GM21515 (cell line): Measurements from ENCODE around the gene C7.

Source experiments
- ATAC-seq: cut with Tn5 transposase; IDR thresholded peaks from one replicate; pipeline ENCODE4 v1.9.1; 2021; ENCODE audit not compliant: unreplicated experiment

Gene C7

DNA sequence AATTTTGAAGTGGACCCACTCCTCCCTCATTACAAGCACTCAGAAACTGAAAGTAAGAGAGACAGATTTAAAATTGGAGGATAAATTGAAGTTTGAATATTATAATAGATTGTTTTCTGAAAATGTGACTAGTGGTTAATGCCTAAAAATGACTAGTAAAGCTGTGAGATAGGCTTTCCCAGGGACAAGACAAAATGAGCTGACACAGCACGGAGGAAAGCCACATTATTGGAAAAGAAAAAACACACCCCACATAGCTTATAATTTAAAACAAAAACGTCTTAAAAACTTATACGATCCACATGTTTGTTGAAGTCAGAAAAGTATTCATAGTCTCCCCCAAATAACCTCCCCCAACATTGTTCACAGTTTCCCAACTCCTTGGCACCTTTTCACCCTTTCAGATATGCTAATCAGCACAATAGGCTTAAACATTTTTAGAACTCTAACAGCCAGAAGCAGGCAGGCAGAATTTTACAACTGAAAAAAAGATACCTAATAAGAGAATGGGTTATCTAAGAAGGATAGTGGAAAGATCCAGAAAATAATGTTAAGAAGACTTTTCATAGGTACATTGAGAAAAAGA is 6.1 kb downstream of the C7 start:
- no peak for ATAC-seq

DNA sequence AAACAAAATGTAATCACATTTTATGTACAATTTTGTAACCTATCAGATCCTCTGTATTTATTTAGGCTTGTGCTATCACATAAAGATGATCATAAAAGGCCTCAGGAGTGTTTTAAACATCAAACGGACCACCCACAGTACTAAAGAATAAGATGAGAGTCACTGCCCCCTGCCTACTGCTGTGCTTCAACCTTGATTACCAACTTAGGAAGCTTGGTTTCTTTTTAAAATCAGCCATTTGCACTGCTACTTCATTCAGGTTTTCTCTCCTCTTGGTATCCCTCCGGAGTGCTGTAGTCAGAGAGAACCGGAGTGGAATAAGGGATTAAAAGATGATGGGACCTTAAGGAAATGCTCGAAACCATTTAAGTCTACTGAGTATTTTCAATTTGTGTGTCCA is 6.9 kb downstream of the C7 start:
- ATAC-seq: no peak

DNA sequence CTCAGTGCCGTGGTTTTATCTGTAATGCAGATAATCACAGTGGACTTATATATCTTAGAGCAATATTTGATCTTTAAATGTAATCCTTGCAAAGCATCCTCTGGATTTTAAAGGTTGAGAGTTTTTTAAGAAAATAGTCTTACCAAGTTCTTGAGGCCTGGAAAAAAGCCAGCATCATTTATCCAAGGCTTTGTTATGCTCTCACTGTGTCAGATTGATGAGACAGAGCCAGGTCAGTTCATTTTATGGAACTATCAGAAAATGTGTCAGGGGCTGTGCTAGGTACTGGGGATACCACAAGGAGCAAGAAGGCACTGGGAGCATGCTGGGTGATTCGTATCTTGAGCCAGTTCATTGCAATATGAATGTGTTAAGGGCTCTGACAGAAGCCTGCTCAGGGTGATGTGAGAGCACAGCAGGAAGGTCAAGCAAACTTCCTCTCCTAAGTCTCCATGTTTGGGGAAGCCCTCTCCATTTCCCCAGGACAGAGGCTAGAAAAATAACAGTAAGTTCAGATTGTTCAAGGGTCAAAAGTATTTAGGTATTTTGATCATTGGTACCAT is 19.7 kb downstream of the C7 start:
- no peak for ATAC-seq

DNA sequence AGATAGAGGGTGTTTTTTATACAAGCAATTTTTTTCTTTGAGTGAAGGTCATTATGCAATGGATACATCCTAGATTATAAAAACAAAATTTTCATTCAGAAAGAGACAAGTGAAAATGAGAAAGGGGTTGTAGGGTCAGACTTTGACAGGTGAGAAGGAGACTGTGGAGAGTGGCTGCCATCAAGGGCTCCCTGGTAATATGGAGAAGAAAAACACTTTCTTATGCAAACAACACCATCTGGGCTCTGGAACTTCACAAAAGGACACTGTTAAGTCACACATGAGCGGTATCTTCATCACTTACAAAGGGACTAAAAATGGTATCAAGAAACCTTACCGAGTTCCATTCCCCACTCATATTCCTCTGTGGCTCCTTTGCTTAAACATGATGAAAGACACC is 23.5 kb downstream of the C7 start:
- ATAC-seq: no peak

DNA sequence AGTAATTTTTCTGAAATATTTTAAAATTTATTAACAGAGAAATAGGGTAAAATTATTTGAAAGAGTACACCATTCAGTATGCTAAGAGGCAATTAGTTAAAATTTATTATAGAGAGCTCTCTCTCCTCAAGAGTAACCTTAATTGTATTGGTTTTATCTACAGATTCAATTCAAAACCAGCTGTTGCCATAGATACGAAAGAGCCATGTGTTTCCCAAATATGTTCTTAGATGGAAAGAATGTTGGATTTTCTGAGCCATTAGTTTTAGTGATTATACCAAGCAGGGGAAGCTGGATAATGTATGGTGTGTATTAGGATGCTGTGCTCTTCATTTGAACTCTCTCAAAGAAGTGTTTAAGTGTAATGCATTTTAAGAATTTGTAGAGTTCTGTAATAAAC is 27.8 kb downstream of the C7 start:
- no peak for ATAC-seq

DNA sequence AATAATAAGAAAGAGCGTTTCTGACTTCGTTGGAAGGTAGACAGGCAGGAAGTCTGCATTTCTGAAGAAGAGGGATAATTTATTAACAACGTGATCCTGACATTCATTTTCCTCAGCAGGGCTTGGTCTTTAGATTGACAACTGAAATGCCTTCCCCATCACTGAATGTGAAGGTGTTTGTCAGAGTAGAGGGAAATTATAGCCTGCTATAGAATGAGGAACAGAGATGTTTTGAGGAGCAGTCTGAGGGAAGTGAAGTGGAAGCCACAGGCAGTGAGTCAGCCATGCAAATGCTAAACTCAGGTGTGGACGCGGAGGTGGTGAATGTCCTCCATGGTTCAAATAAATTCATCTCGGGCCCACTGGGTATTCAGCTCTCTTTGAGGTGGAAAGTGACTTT is 30.5 kb downstream of the C7 start:
- ATAC-seq: no peak

DNA sequence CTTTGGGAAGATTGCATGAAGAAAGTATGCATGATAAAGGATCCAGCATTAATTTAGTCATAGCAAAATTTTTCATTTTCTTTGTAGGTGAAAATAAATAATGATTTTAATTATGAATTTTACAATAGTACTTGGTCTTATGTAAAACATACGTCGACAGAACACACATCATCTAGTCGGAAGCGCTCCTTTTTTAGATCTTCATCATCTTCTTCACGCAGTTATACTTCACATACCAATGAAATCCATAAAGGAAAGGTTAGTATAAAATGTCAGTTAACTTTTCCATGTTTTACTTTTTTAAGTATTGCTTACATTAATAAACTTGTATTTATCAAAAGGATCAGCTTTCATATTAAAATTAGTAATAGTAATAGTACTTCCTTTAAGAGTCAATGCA is 35.8 kb downstream of the C7 start:
- no peak for ATAC-seq

DNA sequence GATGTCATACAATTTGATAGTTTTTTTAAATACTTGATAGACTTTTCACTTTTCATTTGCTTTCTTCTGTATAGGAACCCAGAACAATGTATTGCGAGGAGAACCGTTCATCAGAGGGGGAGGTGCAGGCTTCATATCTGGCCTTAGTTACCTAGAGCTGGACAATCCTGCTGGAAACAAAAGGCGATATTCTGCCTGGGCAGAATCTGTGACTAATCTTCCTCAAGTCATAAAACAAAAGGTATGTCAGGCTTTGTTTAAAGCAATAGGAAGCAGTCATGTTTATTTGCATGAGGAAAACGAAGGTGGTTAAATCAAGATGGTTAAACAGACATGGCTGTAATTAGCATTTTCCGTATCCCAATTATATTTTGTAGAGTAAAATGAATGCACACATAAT is 46.0 kb downstream of the C7 start:
- no peak for ATAC-seq

DNA sequence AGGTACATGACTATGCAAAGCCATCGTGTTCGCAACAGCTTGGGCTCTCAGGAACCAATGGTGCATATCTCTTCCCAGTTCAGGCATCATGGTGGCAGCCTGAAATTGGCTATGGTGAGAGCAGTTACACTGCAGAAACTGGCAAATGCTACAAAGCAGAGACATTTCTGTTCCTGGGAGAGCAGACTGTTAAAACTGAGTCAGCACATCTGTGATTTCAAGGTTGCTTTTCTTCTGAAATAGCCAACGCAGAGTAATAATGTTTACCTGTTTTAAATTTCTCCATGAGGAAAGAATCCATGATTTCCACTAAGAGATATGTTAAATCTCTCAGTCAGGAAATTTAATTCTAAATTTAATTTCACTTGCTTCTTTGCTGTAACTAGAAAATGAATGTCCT is 47.8 kb downstream of the C7 start:
- no peak for ATAC-seq

DNA sequence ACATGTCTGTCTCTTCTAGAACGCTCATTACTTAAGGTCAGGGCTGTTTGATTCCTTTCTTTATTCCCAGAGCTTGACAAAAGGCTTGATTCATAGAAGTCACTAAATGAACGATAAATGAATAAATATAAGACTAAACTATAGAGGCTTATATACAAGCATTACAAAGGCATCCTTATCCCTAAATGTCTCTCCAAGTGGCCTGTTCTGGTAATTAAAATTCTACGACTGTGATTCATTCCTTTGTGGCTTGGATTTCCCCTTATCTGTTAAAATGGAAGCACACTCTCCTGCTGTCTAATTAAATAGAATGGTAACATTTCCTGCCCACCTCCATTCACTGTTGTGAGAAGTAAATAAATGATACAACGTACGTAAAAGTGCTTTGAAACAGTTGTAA is 49.5 kb downstream of the C7 start:
- no peak for ATAC-seq

DNA sequence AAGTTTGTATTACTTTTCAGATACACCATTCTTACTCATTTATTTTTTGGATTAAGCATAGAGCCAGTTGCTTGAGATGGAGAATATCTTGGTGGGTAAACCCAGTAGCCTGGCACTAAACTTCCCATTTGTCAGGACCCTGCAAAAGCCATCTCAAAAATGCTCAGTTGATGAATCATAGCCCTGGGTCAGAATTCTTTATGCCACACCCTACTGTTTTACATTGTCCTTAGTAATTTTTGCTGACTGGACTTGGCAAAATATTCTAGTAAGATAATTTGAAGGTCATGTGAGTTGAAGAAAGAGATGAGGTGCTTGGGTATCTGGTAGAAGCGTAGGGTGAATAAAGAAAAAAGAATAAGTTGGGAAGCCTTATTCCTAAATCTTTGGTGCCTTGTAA is 50.7 kb downstream of the C7 start:
- ATAC-seq: no peak

DNA sequence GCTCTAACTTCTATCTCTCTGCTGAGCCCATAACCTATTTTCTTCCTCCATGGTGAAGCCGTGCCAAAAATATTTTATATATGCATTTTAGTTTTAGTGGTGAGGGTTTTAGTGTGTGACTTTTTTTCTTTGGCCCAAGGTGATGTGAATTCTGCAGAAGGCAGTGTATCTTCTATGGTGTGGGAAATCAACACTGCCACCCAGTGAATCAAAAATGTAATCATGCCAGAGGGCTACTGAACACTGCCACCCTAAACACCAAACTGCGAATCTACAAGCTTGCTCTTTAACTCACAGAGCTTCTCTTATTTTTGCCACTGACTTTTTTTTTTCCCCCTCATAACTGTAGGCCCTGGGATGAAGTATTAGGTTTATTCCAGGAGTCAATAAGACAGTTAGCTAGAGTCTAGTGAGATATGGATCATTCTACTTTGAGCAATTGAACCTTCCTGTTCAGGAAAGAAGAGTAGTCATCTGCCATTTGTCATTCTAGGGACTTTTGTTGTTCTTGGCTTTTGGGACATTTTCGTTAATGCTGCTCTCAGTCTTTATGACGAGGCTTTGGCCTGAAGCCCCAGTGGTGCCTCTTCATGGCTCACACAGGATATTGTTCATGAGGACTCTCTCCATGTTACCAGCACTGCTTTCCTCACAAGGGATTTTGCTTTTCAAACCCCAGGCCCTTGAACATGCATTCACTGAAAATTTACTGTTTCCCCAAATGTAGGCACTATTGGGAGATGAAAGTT is 53.1 kb downstream of the C7 start:
- no peak for ATAC-seq

DNA sequence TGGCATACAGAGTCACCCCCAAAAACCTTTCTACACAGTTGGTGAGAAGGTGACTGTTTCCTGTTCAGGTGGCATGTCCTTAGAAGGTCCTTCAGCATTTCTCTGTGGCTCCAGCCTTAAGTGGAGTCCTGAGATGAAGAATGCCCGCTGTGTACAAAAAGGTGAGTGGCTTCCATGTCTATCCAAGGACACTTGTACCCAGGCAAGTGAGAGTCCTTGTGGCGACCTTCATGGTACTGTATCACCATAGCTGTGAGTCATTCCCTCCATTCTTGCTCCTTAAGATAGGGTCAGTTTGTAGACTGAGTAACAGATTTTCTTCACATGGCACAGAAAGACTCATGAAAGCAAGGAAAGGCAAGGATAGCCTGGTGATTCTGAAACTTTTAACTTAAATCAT is 63.1 kb downstream of the C7 start:
- ATAC-seq: no peak

DNA sequence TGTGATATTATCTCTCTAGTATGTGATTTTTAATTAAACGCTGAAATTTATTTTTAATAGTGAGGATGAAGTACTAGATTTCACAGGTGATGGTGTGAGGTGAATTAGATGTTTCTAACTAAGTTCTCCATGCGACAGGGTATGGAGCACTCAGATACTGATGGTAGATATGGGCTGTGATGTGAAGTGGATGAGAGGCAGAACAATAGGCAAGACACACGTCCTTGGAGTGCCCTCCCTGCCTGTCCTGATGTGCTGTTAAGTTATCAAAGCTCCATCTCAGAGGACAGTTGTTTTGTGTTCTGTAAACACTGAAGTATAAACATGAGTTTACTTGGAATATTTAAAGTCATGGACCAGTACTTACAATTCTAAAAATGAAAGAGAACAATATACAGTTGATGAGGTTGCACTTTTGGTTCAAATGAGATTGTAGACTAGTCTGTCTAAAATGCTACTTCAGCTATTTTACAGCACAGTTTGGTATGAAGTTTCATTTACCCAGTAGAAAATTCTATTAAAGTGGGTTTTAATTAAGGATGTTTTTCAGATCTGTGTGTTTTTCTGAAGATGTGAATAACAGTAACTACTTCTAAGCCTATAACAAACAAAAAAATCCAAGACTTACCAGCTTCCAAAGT is 64.2 kb downstream of the C7 start:
- ATAC-seq: no peak

DNA sequence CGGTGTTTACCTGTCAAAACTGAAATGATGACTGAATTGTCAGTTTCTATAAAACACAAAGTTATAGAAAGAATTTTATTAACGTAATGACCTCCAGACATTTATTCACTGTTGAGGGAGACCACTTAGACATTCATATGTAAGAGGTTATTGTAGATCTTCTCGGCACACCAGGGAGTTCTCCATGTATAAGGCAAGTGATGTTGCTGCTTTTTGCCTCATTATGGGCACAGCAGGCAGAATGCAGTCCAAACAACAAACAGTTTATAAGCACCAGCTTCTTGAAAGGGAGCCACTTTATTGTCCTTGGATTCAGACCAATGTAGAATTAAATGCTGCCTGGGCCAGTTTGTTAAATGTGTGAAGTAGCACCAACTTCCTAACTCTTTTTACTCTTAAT is 66.7 kb downstream of the C7 start:
- ATAC-seq: no peak

DNA sequence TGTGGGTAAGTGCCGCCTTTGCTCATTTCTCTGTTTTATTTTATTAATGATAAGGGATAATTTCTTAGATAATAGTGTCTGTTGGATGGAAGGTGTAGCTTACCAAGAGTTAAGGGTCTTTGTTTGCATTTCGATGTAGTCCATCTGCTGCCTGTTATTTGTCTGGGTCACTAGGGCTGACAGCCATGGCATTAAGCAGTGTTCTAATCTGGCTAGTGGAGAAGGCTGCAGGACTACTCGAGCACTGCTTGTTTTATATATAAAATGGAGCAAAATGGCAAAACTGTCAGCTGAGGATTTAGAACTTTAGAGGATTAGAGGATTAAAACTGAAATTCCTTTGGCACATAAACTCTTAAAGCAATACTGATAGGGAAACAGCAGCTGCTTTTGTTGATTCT is 67.5 kb downstream of the C7 start:
- ATAC-seq: no peak

DNA sequence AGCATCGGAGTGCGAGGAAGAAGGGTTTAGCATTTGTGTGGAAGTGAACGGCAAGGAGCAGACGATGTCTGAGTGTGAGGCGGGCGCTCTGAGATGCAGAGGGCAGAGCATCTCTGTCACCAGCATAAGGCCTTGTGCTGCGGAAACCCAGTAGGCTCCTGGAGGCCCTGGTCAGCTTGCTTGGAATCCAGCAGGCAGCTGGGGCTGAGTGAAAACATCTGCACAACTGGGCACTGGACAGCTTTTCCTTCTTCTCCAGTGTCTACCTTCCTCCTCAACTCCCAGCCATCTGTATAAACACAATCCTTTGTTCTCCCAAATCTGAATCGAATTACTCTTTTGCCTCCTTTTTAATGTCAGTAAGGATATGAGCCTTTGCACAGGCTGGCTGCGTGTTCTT is 72.1 kb downstream of the C7 start:
- no peak for ATAC-seq

DNA sequence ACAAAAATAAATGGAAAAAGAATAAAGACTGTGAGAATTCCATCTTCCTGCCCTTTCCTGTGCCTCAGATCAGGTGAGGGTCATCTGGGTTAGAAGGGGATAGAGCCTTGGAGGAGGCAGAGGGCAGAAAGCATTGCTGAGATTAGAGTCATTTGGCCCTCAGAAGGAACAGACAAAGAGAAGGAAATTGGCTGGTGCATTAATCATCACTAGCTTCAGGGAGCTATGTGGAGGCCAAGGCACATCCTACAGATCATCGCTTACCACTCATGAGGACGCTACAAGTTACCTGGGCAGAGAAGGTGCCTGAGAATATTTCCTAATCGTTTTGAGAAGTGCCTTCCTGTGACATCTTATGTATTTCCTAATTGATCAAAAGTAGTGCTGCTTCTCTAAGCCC is 74.5 kb downstream of the C7 start:
- ATAC-seq: no peak

DNA sequence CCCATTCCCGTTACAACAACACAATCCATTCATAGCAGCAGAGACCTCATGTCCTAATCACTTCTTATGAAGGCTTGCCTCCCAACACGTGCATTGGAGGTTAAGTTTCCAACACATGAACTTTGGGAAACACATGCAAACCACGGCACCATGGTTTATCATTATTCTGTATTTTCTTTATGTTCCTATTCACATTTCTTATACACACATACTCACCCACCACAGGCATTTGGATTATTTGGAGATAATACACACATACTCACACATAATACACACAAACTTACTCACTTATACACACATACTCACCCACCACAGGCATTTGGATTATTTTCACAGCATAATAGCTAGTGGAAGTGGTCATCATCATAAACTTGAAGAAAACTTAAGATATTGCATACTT is 75.6 kb downstream of the C7 start:
- ATAC-seq: no peak

DNA sequence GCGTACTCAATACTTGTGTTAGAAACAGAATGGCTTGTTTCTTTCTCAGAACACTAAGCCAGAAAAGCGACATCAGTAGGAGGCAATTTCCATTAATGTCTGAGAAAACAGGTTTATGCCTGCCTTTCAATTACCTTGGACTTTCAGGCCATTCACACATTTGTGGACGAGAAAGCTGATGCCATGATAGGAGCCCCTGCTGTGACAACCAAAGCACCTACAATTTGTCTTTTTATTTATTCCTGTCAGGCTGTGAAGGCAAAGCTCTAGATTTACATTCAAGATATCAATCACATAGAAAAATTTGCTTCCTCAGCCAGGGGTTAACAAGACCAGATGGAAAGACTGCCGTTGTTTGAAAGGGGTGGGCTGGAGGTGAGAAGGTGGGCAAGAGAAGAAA is 76.2 kb downstream of the C7 start:
- no peak for ATAC-seq

DNA sequence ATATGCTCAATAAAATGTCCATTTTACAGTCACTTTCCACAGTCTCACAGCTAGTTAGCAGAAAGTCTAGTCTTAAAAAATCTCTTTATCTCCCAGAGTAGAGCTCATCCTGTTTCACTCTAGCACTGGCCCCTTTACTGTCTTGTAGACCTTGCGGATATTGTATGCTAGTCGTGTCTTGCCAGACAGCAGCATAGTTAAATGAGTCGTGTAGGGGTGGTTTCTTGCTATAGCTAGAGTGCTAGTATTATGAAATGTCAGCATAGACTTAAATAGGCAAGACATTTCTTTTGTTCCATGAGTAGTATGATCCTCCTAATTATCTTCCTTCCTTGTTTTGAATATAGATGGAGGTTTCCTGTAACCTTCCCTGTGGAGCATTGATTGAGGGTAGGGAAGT is 77.4 kb downstream of the C7 start:
- no peak for ATAC-seq

DNA sequence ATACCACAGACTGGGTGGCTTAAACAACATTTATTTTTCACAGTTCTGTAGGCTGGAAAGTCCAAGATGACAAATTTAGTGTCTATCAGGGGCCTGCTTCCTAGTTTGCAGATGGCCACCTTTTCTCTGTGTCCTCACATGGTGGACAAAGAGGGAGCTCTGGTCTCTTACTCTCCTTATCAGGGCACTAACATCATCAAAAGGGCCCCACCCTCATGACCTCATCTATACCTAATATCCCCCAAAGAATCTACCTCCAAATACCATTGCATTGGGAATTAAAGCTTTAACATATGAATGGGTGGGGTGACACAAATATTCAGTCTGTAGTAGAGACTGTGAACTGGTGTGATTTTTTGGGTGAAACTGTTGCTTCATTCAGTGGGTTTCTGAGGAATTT is 78.1 kb downstream of the C7 start:
- ATAC-seq: no peak
